Posterior vena cava (tissue), 2 donors: ENCODE results near the gene CSRP3. TPM values are rescaled to one million over a fixed set of nuclear protein-coding genes. Genes with fewer than 3 reads are reported as not detected.

Source experiments
- DNase-seq: peaks from one replicate; pipeline ENCODE4 v3.0.0-alpha.2; 2020; ENCODE audit warnings: low spot score
- intact Hi-C, 2 donors: fragments of 100-400 bp; cut with DNase I; formaldehyde crosslinking; loops; one replicate each; pipeline versions ENCODE4 v1.14.1 to v1.14.2; 2022 to 2023
- long read RNA-seq, 2 donors: library from polyadenylated mRNA; unstranded; transcript quantifications; one replicate each; pipeline ENCODE4 v2.0.0, GENCODE V29; 2020 to 2021
- total RNA-seq, 2 donors: library from RNA; stranded (reverse); fragmentation: NEBNext Ultra II Directional; extraction: Animal tissue kit (Norgen Biotek cat#: 25700); gene quantifications; one replicate each; pipeline ENCODE4 v1.2.1, GENCODE V29; 2021
- donor health status: DM: yes; HTN: yes; CAD: no.
- donor health status: DM: yes; HTN: yes; CAD: no.

The CSRP3 gene
- not detected for total RNA-seq
- long read RNA-seq, donor 1, partial matches to known transcripts = 0 of 1 reads
- long read RNA-seq, donor 1, other reads (novel, unspliced or antisense) = 1 of 1 reads
- long read RNA-seq, donor 2 = 0 reads

- intact Hi-C loops = no loop called here
- DNase-seq = no peak
These were observed at the start of gene CSRP3 for GRCh38 chr11:19201737-19202605. Gene CSRP3 (minus strand): TSS chr11:19201983. CDS start chr11:19192448, 9,535 bp downstream.

- no peak for DNase-seq
- intact Hi-C loops = no loop called here
These were observed 49.8 kb upstream of the CSRP3 start for GRCh38 chr11:19251577-19251976.

- intact Hi-C loops = loop anchor here in 1 of 2 donors (10.0 kb wide), 1 partner anchor 1128 kb away; no protein-coding TSS in a partner anchor
- no peak for DNase-seq
These were observed 45.0 kb upstream of the CSRP3 start for GRCh38 chr11:19246816-19247215.

- no peak for DNase-seq
- intact Hi-C loops = loop anchor here in 1 of 2 donors (10.0 kb wide), 1 partner anchor 1129 kb away; no protein-coding TSS in a partner anchor
These were observed 43.6 kb upstream of the CSRP3 start for GRCh38 chr11:19245351-19245750.

GRCh38 chr11:19244621-19245020 is 42.8 kb upstream of the CSRP3 start:
- intact Hi-C loops = loop anchor here in 1 of 2 donors (10.0 kb wide), 1 partner anchor 1130 kb away; no protein-coding TSS in a partner anchor
- no peak for DNase-seq

GRCh38 chr11:19244084-19244483 is 42.3 kb upstream of the CSRP3 start:
- intact Hi-C loops = loop anchor here in 1 of 2 donors (10.0 kb wide), 1 partner anchor 1131 kb away; no protein-coding TSS in a partner anchor
- no peak for DNase-seq

- intact Hi-C loops = loop anchor here in 1 of 2 donors (10.0 kb wide), 1 partner anchor 1131 kb away; no protein-coding TSS in a partner anchor
- DNase-seq = no peak
These were observed 41.8 kb upstream of the CSRP3 start for GRCh38 chr11:19243613-19244012.

- intact Hi-C loops = loop anchor here in 1 of 2 donors (10.0 kb wide), 1 partner anchor 1132 kb away; no protein-coding TSS in a partner anchor
These were observed 41.4 kb upstream of the CSRP3 start for GRCh38 chr11:19243143-19243542.

GRCh38 chr11:19242179-19242932 is 40.6 kb upstream of the CSRP3 start:
- DNase-seq = peak; percentile 78
- intact Hi-C loops = loop anchor here in 1 of 2 donors (10.0 kb wide), 1 partner anchor 1132 kb away; no protein-coding TSS in a partner anchor

More at GRCh38 chr11:19243143-19243542, 41.4 kb upstream of the CSRP3 start:
- no peak for DNase-seq

- peak; percentile 74 for DNase-seq
- intact Hi-C loops = loop anchor here in 1 of 2 donors (10.0 kb wide), 1 partner anchor 1133 kb away; no protein-coding TSS in a partner anchor
These were observed 39.7 kb upstream of the CSRP3 start for GRCh38 chr11:19241260-19242178.

GRCh38 chr11:19240420-19241259 is 38.9 kb upstream of the CSRP3 start, which contains the start of gene E2F8:
Gene E2F8 (minus strand): TSS chr11:19240945. CDS start chr11:19240121, 824 bp downstream.
- DNase-seq = peak; percentile 97
- intact Hi-C loops = loop anchor here in 1 of 2 donors (10.0 kb wide), 1 partner anchor 1134 kb away; no protein-coding TSS in a partner anchor

- no peak for DNase-seq
- intact Hi-C loops = no loop called here
These were observed 37.3 kb upstream of the CSRP3 start for GRCh38 chr11:19239039-19239438.

- no peak for DNase-seq
- intact Hi-C loops = no loop called here
These were observed 36.0 kb upstream of the CSRP3 start for GRCh38 chr11:19237813-19238212.

GRCh38 chr11:19237381-19237780 is 35.6 kb upstream of the CSRP3 start:
- intact Hi-C loops = no loop called here
- DNase-seq = no peak

GRCh38 chr11:19234231-19234817 is 32.5 kb upstream of the CSRP3 start:
- DNase-seq = no peak
- intact Hi-C loops = no loop called here

- intact Hi-C loops = no loop called here
- DNase-seq = no peak
These were observed 31.2 kb upstream of the CSRP3 start for GRCh38 chr11:19232910-19233503.

GRCh38 chr11:19229671-19230070 is 27.9 kb upstream of the CSRP3 start:
- no peak for DNase-seq
- intact Hi-C loops = no loop called here
